Right atrium auricular region (tissue), 2 donors: Measurements from ENCODE around the gene TRIP10. TPM values are rescaled to one million over a fixed set of nuclear protein-coding genes. Genes with fewer than 3 reads are reported as not detected.

Experiments
- DNase-seq: peaks from one replicate; pipeline ENCODE4 v3.0.0-alpha.2; 2019; ENCODE audit warnings: low spot score
- H3K27ac ChIP-seq, 2 donors: fragments of 200-600 bp; sonication (generic); 1 replicate in 1 of 2; 2 replicates in 1 of 2; pipeline ENCODE4 v1.5.1; 2016 to 2019
- H3K27me3 ChIP-seq, 2 donors: fragments of 200-600 bp; sonication (generic); one replicate each; pipeline versions ENCODE4 v1.5.1 to v1.6.0; 2017 to 2019
- H3K36me3 ChIP-seq: fragments of 200-600 bp; sonication (generic); one replicate; pipeline ENCODE4 v1.5.1; 2016
- H3K4me1 ChIP-seq, 2 donors: fragments of 200-600 bp; sonication (generic); one replicate each; pipeline versions ENCODE4 v1.5.1 to v1.6.0; 2017 to 2019
- H3K4me3 ChIP-seq, 2 donors: fragments of 200-600 bp; sonication (generic); 1 replicate in 1 of 2; 2 replicates in 1 of 2; pipeline ENCODE4 v1.5.1; 2017 to 2019; ENCODE audit warnings: mild to moderate bottlenecking in 1 of 2, moderate library complexity in 1 of 2
- H3K9me3 ChIP-seq, 2 donors: fragments of 200-600 bp; sonication (generic); one replicate each; pipeline ENCODE4 v1.5.1; 2019
- total RNA-seq, 2 donors: library from RNA; depleted of rRNA; stranded (reverse); fragments of >200 nt; gene quantifications; one replicate each; pipeline ENCODE4 v1.1.0, GENCODE V29; 2016
- TF ChIP-seq, protein P1 (sequence below), 2 donors: fragments of 200-600 bp; sonication (generic); IDR thresholded peaks; one replicate each; pipeline ENCODE4 v1.5.1; 2019; ENCODE audit warnings: antibody characterized with exemption in 2 of 2

The TRIP10 gene
- total RNA-seq, 2 donors from 2014 or later = 39.6 to 65.3 TPM

DNA sequence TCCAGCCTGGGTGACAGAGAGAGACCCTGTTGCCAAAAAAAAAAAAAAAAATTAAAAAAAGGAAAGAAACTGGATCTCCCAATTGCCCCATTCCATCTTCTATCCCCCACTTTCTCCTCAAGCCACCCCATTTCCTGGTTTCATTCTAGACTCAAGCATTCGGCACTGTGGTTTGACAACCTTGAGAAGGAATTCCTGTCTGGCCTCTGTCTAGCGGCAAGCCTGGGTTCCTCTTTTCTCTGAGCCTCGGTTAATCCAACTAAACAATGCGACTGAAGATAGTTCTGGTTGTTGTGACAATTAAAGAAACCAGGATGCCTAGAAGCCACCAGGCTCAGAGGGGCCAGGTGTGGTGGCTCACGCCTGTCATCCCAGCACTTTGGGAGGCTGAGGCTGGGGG lies 15.7 kb upstream of the TRIP10 start:
- Histone ChIP-seq H3K4me3 (no peak overlapping the region), H3K36me3 (no peaks in the 10 kb centered on the region), H3K27ac (peak overlapping the region in 1 of 2 donors; percentile 29), H3K9me3 (no peaks in the 10 kb centered on the region), H3K27me3 (no peaks in the 10 kb centered on the region), H3K4me1 (no peaks in the 10 kb centered on the region)
- DNase-seq = no peak
- TF ChIP-seq, protein P1, sequence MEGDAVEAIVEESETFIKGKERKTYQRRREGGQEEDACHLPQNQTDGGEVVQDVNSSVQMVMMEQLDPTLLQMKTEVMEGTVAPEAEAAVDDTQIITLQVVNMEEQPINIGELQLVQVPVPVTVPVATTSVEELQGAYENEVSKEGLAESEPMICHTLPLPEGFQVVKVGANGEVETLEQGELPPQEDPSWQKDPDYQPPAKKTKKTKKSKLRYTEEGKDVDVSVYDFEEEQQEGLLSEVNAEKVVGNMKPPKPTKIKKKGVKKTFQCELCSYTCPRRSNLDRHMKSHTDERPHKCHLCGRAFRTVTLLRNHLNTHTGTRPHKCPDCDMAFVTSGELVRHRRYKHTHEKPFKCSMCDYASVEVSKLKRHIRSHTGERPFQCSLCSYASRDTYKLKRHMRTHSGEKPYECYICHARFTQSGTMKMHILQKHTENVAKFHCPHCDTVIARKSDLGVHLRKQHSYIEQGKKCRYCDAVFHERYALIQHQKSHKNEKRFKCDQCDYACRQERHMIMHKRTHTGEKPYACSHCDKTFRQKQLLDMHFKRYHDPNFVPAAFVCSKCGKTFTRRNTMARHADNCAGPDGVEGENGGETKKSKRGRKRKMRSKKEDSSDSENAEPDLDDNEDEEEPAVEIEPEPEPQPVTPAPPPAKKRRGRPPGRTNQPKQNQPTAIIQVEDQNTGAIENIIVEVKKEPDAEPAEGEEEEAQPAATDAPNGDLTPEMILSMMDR (IDR thresholded peaks at IDR 0.05) = no peak

DNA sequence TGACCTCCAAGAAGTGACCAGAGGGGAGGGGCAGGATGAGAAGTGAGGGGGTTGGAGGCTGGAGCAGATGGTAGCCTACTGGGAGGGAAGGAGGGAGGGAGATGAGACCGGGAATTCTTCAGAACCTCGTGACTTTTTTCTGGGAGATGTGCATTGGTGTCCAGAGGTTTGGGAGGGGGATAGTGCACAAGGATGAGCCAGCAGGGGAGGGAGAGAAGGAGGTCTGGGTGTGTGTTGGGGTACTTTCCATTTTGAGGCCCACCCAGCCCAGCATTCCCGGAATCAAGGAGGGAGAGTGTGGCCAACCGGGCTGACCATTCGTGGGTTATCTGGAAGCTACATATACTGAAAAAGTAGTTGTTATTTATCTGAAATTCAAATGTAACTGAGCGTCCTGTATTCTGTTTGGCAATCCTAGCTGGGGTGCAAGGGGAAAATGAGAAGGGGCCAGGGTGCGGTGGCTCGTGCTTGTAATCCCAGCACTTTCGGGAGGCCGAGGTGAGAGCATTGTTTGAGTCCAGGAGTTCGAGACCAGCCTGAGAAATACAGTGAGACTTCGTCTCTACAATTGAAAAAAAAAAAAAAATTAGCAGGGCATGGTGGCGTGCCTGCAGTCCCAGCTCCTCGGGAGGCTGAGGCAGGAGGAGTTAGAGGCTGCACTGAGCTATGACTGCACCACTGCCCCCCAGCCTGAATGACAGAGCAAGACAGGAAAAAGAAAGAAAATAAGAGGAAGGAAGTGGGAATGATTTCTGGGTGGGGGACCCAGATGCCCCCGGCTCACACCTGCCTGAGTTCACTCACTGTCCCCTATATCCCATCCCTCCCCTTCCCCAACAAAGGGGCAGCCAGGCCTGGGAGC lies 14.6 kb upstream of the TRIP10 start:
- Histone ChIP-seq H3K36me3 (no peaks in the 10 kb centered on the region), H3K9me3 (no peaks in the 10 kb centered on the region), H3K4me3 (no peak overlapping the region), H3K4me1 (no peaks in the 10 kb centered on the region), H3K27me3 (no peaks in the 10 kb centered on the region), H3K27ac (no peak overlapping the region)
- TF ChIP-seq, protein P1 (IDR thresholded peaks at IDR 0.05) = no peak
- no peak for DNase-seq

DNA sequence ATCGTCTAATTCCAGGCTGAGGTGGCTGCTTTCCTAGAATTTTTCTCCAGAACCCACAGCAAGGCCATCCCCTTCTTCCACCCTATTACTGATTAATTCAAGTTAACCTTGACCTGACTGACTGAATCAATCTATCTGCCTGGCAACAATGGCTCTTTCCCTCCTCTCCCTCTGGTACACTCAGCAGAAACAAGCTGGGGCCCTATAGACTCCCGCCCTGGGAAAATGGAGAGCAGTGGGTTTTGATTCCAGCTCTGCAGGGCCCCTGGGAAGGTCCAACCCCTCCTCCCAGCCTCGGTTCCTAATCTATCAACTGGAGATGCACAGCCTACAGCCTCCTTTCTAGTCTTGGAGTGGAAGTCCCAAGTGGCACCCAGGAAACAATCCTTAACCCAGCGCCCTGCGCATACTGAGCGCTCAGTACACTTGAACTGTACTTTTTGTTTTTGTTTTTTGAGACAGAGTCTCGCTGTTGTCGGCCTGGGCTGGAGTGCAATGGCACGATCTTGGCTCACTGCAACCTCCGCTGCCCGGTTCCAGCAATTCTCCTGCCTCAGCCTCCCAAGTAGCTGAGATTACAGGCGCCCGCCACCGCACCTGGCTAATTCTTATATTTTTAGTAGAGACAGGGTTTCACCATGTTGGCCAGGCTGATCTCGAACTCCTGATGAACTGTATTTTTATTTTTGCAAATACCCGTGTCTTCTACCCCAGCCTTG lies 13.8 kb upstream of the TRIP10 start:
- Histone ChIP-seq H3K9me3 (no peaks in the 10 kb centered on the region), H3K27ac (no peak overlapping the region), H3K4me3 (no peak overlapping the region), H3K36me3 (no peaks in the 10 kb centered on the region), H3K4me1 (no peaks in the 10 kb centered on the region), H3K27me3 (no peaks in the 10 kb centered on the region)
- TF ChIP-seq, protein P1 (IDR thresholded peaks at IDR 0.05) = no peak
- DNase-seq = no peak

DNA sequence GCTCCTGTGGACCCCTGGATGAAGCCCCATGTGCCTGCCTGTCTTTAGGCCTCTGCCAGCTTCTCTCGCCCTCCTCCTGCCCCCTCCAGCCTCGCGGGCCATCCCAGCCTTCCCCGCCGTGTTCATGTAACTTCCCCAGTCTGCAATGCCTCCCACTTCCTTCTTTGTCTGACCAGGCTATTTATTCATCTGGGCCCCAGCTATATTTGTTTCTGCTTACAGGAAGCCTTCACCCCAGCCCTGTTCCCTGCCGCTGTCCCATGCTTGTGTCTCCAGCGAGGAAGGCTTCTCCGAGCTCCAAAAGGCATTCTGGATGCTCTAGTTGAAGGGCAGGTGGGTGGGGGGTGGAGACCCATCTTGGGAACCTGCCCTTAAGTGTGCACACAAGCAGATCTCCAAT lies 11.1 kb upstream of the TRIP10 start:
- Histone ChIP-seq H3K36me3 (peaks cover 16% of the 10 kb centered on the region), H3K4me1 (no peaks in the 10 kb centered on the region), H3K27ac (no peak overlapping the region), H3K27me3 (no peaks in the 10 kb centered on the region), H3K9me3 (no peaks in the 10 kb centered on the region), H3K4me3 (no peak overlapping the region)
- no peak for DNase-seq
- TF ChIP-seq, protein P1 (IDR thresholded peaks at IDR 0.05) = no peak

DNA sequence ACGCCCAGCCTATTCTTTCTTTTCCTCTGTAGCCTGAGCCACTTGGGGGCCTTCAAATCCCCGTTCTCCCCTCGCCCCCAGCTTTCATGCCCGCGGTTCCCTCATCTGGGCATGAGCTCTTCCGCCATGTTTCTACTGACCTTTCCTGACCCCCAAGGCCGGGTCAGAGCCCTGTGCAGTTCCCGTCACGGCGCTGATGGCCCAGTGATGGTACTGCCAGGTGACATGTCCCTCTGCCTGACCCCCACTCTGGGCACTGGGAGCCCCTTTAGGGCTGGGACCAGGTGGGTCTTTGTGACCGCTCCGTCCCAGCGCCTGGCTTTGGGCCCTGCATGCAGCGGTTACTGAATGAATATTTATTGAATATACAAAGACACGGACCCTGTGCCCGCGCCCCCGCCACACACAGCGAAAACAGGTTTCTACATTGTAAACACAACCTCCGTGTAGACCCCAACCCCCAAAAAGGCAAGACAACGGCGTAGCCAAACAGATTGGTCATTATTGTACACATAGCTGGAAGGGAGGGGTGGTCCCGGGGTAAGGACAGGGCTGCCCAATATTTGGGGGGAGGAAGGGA lies 9.8 kb upstream of the TRIP10 start:
- Histone ChIP-seq H3K27me3 (no peaks in the 10 kb centered on the region), H3K27ac (no peak overlapping the region), H3K4me3 (no peak overlapping the region), H3K4me1 (no peaks in the 10 kb centered on the region), H3K36me3 (peaks cover 17% of the 10 kb centered on the region), H3K9me3 (no peaks in the 10 kb centered on the region)
- DNase-seq = no peak
- TF ChIP-seq, protein P1 (IDR thresholded peaks at IDR 0.05) = no peak
